Melanocyte of skin (primary cell): Measurements from ENCODE around the gene DIP2B. TPM values are rescaled to one million over a fixed set of nuclear protein-coding genes. Genes with fewer than 3 reads are reported as not detected.

Experiments
- small RNA-seq, 2 donors: library from RNA; depleted of rRNA; stranded (forward); fragments of <200 nt; gene quantifications; one replicate each; pipeline ENCODE3, GENCODE V24; 2012
- total RNA-seq, 2 donors: library from RNA; depleted of rRNA; stranded (reverse); fragments of >200 nt; gene quantifications; 2 replicates each; pipeline ENCODE4 v1.2.3, GENCODE V29; 2012

The DIP2B gene, protein sequence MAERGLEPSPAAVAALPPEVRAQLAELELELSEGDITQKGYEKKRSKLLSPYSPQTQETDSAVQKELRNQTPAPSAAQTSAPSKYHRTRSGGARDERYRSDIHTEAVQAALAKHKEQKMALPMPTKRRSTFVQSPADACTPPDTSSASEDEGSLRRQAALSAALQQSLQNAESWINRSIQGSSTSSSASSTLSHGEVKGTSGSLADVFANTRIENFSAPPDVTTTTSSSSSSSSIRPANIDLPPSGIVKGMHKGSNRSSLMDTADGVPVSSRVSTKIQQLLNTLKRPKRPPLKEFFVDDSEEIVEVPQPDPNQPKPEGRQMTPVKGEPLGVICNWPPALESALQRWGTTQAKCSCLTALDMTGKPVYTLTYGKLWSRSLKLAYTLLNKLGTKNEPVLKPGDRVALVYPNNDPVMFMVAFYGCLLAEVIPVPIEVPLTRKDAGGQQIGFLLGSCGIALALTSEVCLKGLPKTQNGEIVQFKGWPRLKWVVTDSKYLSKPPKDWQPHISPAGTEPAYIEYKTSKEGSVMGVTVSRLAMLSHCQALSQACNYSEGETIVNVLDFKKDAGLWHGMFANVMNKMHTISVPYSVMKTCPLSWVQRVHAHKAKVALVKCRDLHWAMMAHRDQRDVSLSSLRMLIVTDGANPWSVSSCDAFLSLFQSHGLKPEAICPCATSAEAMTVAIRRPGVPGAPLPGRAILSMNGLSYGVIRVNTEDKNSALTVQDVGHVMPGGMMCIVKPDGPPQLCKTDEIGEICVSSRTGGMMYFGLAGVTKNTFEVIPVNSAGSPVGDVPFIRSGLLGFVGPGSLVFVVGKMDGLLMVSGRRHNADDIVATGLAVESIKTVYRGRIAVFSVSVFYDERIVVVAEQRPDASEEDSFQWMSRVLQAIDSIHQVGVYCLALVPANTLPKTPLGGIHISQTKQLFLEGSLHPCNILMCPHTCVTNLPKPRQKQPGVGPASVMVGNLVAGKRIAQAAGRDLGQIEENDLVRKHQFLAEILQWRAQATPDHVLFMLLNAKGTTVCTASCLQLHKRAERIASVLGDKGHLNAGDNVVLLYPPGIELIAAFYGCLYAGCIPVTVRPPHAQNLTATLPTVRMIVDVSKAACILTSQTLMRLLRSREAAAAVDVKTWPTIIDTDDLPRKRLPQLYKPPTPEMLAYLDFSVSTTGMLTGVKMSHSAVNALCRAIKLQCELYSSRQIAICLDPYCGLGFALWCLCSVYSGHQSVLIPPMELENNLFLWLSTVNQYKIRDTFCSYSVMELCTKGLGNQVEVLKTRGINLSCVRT (N-terminal part only)
- total RNA-seq = 10 to 100 TPM; 33.3 to 67.4 TPM

GRCh38 chr12:50504798-50505674 lies at the start of gene DIP2B:
Gene DIP2B (plus strand): TSS chr12:50504985. CDS start chr12:50505141, 156 bp downstream.

GRCh38 chr12:50763639-50764285 lies 259.0 kb downstream of the DIP2B start, which contains the start of gene ATF1:
Gene ATF1 (plus strand): TSS chr12:50764101. CDS start chr12:50780146, 16,045 bp downstream.

Small RNA genes within 50 kb of the gene (small RNA-seq; reads per million reads assigned to genes)
- gene RF00019 (0 reads per million in 2 donors), gene RNU6-238P (0 reads per million in 2 donors), gene RNU6-769P (0 reads per million in 2 donors)

Other genes starting within 250 kb of the DIP2B start
- gene LIMA1, start 221.5 kb upstream of the DIP2B start, total RNA-seq = 100 to 1,000 TPM; 173 to 193 TPM
- under 1 TPM in 1 of 2 donors, not detected in 1; under 0.01 TPM for gene FAM186A, start 108.4 kb upstream of the DIP2B start, total RNA-seq
- 10 to 100 TPM; 59.2 to 63.6 TPM for gene LARP4, start 104.1 kb upstream of the DIP2B start, total RNA-seq